HepG2 (cell line): ENCODE results near the gene TAOK3. TPM values are rescaled to one million over a fixed set of nuclear protein-coding genes. Genes with fewer than 3 reads are reported as not detected.

Experiments
- ARID3A ChIP-seq: IDR thresholded peaks from 2 replicates; pipeline ENCODE4 v1.6.1; 2012; ENCODE audit warnings: low read depth, low read length, improper control_type of control experiment
- FOXP1 ChIP-seq, 2 experiments: fragments of 450-650 bp in 1 of 2; IDR thresholded peaks; 2 replicates each; pipeline ENCODE4 v1.6.1; 2017 to 2018; ENCODE audit warnings: antibody characterized with exemption in 1 of 2
- HNF1B ChIP-seq: sonication (generic); formaldehyde crosslinking; IDR thresholded peaks from 2 replicates; pipeline ENCODE4 v1.5.1; 2020; ENCODE audit warnings: mild to moderate bottlenecking, moderate library complexity, missing genetic modification reagents
- PHF8 ChIP-seq: sonication (generic); formaldehyde crosslinking; IDR thresholded peaks from 2 replicates; pipeline ENCODE4 v1.5.0; 2020; ENCODE audit warnings: missing genetic modification reagents
- SNAPC2 ChIP-seq: sonication (generic); formaldehyde crosslinking; IDR thresholded peaks from 2 replicates; pipeline ENCODE4 v1.8.1; 2022; ENCODE audit warnings: mild to moderate bottlenecking, missing genetic modification reagents
- ZNF260 ChIP-seq: sonication (generic); formaldehyde crosslinking; IDR thresholded peaks from 2 replicates; pipeline ENCODE4 v1.4.0; 2020; ENCODE audit warnings: missing genetic modification reagents, low read depth, mild to moderate bottlenecking, borderline replicate concordance
- ZNF441 ChIP-seq: sonication (generic); formaldehyde crosslinking; IDR thresholded peaks from 2 replicates; pipeline ENCODE4 v1.7.0; 2021; ENCODE audit warnings: missing genetic modification reagents, borderline replicate concordance
- ZNF768 ChIP-seq: sonication (generic); formaldehyde crosslinking; IDR thresholded peaks from 2 replicates; pipeline ENCODE4 v1.4.0; 2020; ENCODE audit warnings: missing genetic modification reagents
- ZNF770 ChIP-seq: sonication (generic); formaldehyde crosslinking; IDR thresholded peaks from 2 replicates; pipeline ENCODE4 v1.5.0; 2020; ENCODE audit warnings: mild to moderate bottlenecking, missing genetic modification reagents
- ZNF800 ChIP-seq: sonication (generic); formaldehyde crosslinking; IDR thresholded peaks from 2 replicates; pipeline ENCODE4 v1.4.0; 2020; ENCODE audit warnings: missing genetic modification reagents
- polyA plus RNA-seq, 8 experiments: library from polyadenylated mRNA; depleted of rRNA in 3 of 8; stranded (reverse) in 7 of 8; unstranded in 1 of 8; fragments of >200 nt; fragmentation: Illumina TruSeq in 4 of 8; extraction: Trizol in 4 of 8; gene quantifications; 2 replicates each; pipeline versions ENCODE4 v1.2.1 to v1.2.3, GENCODE V29; 2011 to 2016; ENCODE audit warnings: low read depth in 4 of 8, missing spikeins in 1 of 8, mixed read lengths in 1 of 8; ENCODE audit not compliant: insufficient read depth in 1 of 8
- total RNA-seq, 5 experiments: library from RNA; depleted of rRNA; stranded (reverse); fragments of >200 nt; fragmentation: Illumina TruSeq; extraction: Trizol; gene quantifications; 2 replicates each; pipeline ENCODE4 v1.2.3, GENCODE V29; 2016; ENCODE audit warnings: low read depth in 1 of 5

TAOK3 gene
- total and polyA plus RNA-seq, 2 of the 13 experiments (the other 11 are each of a cell fraction or from before 2014, with no cell fraction given) = 10.4 to 12.3 TPM

GRCh38 chr12:118137148-118137678, 235.5 kb downstream of the TAOK3 start (continued):
- TF ChIP-seq ZNF800 (CRISPR knock-in tag) (no peak), PHF8 (CRISPR knock-in tag) (no peak), ZNF441 (CRISPR knock-in tag) (no peak), SNAPC2 (no peak), HNF1B (no peak), ZNF770 (CRISPR knock-in tag) (peak; percentile 97), FOXP1 (IDR thresholded peaks at IDR 0.05) (no peak), FOXP1 (CRISPR knock-in tag; IDR thresholded peaks at IDR 0.05) (no peak), ARID3A (no peak), ZNF260 (CRISPR knock-in tag) (no peak), ZNF768 (CRISPR knock-in tag) (no peak)
